Femur (tissue), 1 donor: ENCODE results near the gene PLBD1.

Experiments used
- DNase-seq: peaks from one replicate; pipeline ENCODE4 v3.0.0-alpha.2; 2017

Gene PLBD1

DNA sequence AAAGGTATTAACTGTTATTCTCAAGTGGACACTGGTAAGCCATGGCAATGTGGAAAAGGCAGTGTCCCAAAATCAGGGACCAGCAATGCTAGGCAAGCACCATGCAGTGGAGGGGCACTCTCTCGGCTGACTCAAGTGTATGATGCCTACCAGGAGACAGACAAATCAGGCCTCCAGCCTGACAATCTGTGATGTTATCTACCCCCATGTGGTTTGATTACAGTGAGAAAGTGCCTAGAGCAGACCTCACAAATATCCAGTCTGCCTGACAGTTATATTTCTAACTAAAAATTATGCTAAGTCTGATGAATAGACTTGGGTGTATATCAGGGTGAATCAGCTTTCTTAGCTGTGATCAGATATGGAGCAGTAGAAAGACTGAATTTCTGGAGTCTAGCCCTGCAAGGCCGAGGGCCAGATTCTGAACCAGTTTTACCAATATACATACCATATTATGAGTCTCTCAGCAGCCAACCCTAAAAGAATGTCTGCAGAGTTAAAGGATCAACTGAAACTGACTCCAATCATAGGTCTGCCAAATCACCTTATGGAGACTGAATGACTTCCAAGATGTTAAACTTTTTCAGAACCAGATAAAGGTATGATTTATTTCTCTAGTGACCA lies 3.2 kb downstream of the PLBD1 start:
- no peak for DNase-seq

DNA sequence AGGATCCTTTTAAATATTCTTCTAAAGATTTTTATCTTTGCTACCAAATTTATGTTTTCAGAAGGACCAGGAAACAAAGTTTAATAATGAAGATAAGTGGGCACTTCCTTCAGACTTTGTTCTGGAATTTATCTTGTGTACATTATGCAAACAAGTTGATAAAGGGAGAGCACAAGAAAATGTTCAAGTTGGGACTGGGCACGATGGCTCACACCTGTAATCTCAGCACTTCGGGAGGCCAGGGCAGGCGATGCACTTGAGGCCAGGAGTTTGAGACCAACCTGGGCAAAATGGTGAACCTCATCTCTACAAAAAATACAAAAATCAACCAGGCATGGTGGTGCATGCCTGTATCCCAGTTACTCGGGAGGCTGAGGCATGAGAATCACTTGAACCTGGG lies 4.6 kb downstream of the PLBD1 start:
- DNase-seq, result no peak

DNA sequence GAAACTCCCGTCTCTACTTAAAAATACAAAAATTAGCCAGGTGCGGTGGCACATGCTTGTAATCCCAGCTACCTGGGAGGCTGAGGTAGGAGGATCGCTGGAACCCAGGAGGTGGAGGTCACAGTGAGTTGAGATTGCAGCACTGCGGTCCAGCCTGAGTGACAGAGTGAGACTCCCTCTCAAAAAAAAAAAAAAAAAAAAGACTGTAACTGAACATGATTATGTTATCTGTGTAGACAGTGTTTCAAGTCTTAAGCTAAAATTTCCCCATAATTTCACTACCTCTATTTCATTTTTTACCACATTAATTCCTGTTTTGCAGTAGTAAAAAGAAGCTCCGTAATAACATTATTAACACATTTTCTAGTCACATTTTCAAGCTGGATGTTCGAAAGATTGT lies 5.4 kb downstream of the PLBD1 start:
- no peak for DNase-seq

DNA sequence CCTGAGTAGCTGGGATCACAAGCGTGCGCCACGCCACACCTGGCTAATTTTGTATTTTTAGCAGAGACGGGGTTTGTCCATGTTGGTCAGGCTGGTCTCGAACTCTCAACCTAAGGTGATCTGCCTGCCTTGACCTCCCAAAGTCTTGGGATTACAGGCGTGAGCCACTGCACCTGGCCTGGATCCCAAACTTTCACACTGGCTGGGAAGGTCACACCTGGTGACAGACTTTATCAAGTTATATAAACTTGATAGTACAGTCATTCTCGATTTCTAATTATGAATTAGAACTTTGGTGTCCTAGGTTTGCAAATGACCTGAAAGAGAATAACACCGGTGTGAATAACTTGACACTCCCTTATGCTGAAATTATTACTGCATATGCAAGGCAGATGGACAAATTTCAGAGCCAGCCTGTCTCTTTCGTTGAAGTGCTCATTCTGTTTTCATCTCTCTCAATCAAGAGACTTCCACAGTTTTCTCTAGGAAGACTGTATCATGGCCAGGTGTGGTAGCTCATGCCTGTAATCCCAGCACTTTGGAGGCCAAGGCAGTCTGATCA lies 5.9 kb downstream of the PLBD1 start:
- no peak for DNase-seq

DNA sequence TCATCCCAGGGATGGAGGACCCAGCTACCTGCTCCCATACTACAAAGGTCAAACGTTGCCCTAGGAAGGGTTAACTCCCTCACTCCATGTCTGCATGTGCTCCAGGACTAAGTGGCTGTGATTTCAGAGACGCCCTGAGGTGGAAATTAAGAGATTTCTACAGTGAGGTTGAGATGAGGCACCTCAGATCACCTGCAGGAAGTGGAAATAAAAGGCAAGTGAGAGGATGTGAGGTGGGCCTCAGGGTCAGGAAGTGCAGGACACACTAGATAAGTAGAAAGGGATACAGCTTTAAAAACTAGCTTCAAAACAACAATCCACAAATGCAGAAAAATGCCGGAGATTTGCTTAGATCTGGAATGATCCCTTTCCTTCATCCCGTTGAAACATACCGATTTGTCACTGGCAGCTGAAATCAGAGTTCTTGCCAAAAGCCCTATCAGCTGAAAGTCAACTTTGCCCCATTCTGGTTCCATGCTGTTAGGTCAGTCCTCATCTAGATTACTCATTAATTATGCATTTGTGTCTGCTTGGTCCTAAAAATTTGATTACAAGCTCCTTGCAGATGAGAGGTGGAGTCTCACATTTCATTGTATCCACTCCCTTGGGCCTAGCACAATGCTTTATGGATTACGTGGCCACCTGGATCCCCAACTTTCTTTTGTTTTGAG lies 6.6 kb downstream of the PLBD1 start:
- DNase-seq, result no peak

DNA sequence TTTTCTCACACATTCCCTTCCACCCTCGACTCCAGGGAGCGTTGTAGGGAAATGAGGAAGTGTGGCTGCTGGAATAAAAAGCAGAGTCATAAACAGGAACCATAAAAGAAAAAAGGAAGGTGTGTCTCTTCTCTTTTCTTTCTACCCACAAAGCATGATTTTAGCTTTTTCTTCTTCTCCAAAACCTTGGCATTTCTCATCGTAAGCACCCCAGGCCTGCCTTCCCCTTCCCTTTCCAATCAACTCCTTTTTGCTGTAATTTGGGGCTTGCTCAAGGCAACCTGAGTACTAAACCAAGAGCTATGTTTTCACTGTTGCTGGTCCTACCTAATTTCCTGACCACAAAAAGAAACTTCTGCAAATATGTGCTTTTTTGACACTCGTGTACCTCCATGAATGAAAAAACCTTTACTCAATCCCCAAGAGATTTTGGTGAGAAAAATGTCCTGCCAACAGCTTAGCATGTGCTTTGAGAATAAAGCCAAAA lies 9.2 kb downstream of the PLBD1 start:
- DNase-seq, result no peak

DNA sequence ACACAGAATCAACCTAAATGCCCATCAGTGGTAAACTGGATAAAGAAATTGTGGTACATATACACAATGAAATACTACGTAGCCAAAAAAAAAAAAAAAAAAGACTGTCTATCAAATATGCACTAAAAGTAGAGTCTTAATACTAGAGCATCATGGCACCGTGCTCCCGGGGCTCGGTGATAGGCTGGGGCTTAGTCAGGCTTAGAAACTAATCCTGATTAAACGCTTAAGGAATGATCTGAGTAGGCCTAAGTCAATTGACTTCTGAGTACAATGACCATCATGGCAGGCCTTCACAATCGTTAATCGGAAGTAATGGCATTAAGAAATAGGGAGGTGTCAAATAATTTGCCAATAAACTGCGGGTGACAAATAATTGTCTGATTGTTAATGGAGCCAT lies 9.7 kb downstream of the PLBD1 start:
- DNase-seq, result no peak

DNA sequence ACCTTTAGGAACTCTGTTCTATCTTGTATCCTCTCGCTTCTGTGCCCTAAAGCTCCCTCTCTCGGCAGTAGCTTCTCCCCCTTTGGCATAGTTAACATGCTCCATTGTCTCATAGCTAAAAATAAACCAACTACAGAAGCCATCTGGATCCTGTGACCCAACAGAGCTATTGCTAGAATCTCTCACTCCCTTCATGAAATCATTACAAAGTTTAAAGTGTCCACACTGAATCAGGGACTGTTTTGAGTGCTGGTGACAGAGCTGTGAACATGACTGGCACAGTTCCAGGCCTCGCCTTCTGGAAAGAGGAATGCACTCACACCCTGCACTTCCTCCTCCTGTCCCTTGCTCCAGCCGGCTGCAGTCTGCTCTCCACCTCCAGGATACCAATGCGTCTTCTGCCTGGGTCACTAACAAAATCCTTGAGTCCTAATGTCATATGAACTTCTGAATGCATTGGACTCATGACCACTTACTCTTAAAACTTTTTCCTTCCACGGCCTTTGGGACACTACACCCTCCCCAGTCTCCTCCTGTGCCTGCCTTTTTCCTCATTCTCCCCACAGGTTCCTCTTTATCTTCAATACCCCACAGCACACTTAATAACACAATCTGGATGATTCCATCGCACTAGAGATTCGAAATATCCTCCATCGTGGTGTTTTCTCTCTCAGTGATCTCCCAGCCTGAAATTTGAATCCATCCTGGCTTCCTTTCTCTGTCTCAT lies 13.2 kb downstream of the PLBD1 start:
- peak; percentile 62 for DNase-seq

DNA sequence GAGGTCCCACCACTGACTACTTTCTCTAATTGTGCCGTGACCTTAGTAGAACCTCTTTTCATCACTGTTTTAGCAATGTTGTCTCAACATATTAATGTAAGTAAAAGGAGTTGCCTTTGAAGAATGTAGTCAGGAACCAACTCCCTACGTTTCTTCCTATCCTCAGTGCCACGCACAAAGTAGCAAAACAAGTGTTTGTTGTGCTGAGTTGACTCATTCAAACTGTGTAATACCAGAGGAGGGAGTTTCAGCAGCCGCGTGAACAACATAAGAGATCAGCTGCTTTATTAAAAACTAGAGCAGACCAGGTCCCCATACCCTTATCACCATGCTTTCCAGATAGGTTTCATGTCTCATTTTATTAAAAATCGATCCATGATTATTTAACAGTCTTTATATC lies 19.1 kb downstream of the PLBD1 start:
- no peak for DNase-seq

DNA sequence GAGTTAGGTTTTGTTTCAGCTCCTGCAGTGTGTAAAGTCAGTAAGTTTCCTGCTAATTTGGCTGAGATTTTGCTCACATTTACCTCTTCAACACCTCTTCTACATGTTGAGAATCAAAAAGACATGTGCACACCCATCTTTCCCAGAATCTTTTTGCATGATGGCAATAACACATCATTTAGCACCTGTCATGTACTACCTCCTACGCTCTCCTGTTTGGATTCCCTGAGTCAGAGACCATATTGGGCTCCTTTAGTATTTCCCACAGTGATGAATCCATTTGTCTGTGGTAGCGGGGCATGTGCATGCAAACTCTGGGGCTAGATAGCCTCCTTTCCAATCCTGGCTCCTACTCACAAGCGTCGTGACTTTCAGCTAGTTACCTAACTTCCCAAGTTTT lies 20.1 kb downstream of the PLBD1 start:
- DNase-seq, result no peak

DNA sequence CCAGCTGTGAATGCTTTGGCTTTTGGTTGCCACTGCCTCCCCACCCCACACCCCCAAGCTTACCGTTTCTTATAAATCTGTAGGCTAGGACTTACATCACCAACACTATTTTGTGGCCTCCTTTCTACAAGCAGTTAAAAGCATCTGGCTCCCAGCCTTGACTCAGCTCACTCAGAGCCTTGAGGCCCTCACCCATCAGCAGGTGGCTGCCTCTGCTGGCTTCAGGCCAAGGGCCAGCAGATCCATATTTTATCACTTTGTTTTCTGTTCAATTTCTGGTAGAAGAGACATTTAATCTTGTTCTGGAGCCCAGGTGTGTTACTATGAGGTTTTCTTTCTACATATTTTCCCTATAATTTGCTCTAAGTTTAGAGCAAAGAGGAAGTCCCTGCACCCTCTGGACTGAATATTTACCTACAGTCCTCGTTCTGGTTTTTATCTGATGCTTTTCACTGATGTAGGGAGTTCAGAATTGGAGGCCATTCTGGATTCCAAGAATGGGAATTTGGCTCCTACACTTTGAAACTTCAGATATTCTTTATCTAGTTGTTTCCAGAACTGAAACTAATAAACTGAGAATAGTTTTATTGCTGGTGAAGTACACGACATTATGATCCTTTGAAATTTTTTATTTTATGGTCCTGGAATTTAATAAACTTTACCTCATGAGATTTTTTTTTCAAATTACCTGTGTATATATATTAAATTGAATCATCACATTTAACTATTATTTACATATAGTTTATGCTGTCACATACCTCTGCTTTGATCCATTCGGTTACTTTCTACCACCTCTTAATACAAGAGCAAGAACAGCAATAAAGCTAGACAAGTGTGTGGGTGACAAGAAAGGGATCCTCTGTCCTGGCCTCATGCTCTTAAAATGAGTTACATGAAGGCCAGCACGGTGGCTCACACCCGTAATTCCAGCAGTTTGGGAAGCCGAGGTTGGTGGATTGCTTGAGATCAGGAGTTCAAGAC lies 22.2 kb downstream of the PLBD1 start:
- no peak for DNase-seq

DNA sequence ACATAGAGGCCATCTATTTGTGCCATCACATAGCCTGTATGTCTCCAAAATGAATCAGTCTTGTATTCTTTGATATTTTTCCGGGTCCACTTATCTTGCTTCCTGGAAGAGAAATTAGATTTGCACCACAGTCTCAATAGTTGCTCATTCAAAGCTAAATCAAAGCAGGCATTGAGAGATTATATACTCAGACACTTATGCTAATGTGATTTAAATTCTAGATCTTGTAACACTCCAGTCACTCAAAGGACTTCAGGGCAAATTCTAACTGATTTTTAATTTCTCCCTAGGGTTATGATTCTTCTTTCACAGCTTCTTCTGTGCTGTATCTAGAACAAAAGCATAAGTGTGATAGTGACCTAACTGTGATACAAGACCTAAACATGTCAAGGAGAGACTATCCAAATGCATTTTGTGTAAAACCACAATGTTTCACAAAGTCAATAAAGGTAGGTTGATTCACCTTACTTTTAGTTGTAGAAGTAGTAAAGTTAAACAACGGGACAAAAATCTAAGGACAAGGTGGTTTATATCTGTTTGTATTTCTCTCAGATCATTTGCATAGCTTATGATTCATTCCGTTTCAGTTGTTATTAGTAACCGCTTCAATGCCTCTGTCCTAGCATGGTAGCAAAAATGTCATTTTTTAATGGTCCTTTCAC lies 26.8 kb downstream of the PLBD1 start:
- no peak for DNase-seq

DNA sequence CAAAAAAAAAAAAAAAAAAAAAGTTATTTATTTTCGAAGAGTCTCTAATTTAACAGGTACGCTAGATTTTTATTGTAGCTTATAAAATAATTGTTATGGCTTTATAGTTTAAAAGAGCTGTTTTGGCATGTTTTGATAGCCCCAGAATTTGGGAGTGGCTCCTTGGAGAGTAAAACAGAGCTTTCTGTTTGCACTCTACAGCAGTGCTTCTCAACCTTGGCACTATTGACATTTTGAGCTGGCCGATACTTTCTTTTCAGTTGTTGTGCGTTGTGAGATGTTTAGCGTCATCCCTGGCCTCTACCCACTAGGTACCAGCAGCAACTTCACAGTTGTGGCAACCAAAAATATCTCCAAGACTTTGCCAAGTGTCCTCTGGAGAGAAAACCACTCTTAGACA lies 30.6 kb downstream of the PLBD1 start:
- DNase-seq, result no peak

DNA sequence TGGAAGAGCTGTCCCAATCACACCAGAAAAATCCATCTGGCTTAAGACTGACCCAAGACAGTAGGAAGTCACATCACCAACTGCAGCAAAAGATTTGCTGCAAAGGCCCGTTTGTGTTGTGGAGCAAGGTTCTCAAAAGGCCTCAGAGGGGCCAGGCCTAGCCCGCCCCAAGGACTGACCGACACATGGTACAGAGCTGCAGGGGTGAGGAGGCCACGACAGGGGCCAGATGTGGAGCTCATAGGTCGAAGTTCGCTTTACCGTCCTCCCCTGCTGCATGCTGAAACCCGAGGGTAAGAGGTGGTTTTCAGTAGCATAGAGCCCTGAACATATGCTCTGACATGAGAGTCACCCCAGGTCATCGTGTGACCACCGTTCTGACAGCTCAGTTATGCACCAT lies 35.5 kb downstream of the PLBD1 start:
- no peak for DNase-seq

DNA sequence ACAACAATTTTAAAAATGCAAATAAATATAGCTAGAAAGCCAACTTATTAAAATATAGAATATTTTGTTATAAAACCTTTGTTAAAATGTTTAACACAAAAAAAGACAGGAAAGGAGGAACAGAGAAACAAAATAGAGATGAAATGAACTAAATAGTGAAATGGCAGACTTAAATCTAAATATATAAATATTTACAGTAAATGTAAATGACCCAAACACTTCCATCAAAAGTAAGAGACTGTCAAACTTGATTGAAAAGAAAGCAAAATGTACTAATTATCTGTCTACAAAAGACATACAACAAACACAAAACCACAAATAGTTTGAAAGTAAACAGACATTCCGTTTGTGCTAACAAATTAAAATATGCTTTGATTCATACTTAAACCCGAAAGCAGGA lies 41.7 kb downstream of the PLBD1 start:
- no peak for DNase-seq

DNA sequence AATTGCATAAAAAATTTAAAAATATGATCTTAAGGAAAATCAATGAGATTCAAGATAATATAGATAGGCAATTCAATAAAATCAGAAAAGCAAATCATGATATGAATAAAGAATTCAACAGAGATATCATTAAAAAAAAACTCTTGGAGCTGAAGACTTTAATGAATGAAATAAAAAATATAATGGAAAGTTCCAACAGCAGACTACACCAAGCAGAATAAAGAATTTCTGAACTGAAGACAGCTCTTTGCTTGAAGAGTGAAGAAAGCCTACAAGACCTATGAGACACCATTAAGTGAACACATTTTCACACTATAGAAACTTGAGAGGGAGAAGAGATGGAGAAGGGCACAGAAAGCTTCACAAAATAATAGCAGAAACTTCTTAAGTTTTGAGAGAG lies 45.9 kb downstream of the PLBD1 start:
- no peak for DNase-seq

DNA sequence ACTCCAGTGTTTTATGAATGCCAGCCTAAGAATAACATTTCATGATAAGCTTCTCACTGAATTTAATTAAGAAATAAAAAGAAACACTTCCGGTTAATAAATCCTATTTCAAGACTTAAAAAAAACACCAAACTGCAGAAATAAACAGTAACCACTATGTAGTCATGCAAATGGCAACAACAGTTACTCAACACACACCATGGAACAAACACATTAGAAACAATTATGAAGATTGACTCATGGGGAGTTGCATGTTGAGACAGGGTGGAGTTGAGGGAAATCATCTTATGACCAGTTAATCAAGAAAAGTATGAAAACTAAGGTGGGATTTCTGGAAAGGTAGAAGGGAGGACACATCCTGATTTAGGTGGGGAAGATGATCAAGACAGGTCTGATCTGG lies 52.7 kb downstream of the PLBD1 start:
- no peak for DNase-seq

DNA sequence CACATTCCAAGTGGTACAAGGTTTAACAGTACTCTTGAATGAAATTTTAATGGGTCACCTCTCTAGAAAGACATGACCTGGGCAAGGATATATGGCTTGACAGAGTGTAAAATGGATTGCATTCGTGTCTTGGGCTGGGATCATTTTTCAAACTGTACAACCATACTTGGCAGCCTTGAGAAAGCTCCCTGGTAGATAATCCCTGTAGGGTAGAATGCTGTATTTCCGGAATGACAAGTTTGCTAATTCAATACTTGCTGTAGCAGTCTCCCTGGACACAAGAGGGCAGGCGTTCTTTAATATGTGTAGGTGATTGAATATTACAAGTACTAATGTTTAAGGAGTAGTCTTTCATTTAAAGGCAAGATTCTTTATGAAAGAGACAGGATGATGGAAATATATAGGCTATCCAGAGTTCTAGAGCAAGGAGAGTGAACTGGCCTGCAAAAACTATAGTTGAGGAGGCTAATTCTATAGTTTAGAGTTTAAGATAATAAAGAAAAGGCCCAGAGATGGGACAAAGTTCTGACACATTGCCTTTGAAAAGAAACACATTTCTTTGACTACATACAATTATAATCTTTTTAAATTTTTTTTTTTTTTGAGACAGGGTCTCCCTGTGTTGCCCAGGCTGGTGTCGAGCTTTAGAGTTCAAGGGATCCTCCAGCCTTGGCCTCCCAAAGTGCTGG lies 53.4 kb downstream of the PLBD1 start:
- DNase-seq, result no peak

DNA sequence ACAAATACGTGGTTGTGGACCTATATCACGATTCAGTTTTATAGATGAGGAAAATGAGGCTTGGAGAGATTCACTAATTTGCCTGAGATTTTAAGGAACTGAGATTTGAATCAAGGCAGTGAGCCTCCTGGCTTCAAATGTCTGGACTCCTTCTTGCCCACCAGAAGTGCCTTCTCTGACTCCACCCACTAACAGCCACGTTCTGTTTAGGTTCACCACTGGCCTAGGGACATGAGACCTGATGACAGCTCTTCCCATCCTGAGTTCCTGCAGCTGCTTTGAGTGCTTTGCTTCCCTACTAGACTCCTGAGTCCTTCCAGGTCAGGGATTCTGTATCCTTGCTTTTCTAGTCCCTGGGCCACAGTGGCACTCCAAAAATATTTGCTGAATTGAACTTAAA lies 57.1 kb downstream of the PLBD1 start:
- no peak for DNase-seq

DNA sequence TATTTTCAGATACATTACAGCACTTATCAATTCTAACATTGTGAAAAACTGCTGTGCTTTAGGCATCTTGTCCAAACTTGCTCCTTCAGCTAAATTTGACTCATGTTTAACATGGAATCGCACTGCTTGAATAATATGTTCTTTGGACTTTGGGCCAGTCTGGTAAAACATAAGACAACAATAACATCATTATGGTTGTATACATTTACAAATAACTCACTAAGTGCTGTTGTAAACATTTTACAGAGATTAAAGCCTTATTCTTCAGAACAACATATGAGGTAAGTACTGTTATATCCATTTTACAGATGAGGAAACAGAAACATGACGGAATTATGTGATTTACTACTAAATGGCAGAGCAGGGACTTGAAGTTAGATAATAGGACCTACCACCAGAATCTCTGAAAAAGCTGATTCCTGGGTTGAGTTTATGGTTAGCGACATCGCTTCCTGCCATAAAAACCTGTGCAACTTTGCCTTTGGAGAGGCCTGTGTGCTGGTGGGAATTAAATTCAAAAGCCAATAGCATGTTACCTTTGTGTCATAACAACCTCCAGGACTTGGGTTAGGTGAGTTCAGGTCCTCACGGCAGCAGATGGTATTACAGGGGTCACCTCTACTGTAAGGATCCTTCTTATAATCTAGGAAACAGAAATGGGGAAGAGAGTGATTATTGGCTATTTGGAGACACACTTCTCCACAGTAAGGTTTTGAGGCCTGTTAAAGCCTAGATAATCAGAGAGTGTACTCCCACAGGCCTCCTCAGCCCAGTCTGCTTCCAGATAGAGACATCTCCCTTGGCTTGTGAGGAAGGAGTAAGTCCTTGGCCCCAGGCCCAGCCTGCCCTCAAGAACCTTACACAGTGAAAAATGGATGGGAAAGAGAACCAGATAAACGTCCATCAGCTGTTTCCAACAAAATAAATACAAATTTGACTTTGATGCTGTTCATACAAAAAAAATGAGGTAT lies 61.8 kb downstream of the PLBD1 start:
- DNase-seq, result no peak
